GM18868 (cell line): ENCODE data around the gene MORN5.

ENCODE experiments used
- ATAC-seq: cut with Tn5 transposase; IDR thresholded peaks from one replicate; pipeline ENCODE4 v1.9.1; 2021; ENCODE audit warnings: mild to moderate bottlenecking, moderate library complexity; ENCODE audit not compliant: unreplicated experiment

The MORN5 gene

DNA sequence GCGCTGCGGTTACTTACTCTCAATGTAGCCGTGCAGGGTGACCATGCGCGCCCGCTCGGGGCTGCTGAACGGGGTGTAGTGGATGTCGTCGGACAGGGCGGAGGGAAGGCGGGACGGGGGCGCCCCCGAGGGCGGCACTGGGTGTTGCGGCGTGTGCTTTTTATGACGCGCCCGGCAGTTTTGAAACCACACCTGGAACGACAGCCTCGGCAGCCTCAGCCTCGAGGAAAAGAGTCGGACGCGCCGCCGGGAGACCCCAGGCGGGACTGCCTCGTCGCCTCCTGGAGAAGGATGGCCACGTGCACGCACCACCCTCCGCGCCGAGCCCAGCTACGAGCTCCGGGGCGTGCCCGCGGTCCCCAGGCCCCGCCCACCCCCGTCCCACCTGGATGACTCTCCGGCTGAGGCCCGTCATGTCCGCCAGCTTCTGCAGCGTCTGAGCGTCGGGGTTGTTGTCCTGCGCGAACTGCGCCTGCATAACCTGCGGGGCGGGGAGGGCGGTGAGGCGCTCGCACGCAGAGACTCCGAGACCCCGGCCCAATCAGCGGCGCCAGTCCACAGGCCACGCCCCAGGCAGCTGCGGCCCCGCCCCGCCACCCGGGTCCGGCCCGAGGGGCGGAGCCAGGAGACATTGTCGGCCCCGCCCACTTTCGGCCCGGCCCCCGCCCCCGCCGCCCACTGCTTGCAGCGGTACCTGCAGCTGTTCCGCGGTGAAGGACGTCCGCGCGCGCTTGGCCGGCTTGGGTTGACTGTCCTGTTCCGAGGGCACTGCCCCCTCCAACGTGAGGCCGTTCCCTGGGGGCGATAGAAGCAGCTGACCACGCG lies 54.1 kb downstream of the MORN5 start:
- peak; percentile 61 for ATAC-seq

DNA sequence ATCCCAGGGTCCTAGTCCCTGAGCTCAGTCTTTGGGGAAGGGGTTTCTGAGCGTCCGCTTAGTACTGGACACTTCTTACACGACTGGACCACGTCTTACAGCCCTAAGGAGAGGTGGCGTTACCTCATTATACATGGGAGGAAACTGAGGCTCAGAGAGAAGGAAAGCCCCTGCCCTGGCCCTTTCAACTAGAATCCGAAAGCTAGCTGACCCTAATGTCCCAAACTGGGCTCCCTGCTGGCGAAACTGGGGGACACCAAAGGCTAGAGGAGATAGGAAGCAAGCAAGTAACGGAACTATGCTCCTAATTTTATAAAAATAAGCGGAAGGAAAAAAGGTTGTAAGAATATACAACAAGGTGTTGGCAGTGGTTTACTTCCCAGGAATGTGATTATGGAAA lies 54.8 kb downstream of the MORN5 start:
- no peak for ATAC-seq

DNA sequence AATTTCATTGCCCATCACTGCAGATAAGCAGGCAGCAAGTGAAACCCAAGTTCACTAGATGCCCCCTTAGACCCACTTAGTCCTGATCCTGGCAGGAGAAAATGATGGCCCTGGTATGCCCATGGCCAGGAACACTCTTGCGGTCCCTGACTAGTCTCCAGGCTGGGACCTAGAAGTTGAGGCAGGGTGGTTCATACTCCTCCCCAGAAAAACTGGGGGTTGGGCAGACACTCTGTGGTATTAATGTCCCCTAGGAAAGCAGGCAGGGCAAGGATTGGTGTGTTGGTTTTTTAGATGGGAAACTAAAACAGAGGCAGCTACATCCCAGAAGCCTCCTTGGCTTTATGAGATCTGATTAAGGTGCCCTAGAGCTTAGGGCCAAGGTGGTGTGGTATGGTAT lies 56.0 kb downstream of the MORN5 start:
- ATAC-seq: no peak

- ATAC-seq: no peak
Observed at GRCh38 chr9:122216138-122216797, 56.6 kb downstream of the MORN5 start.

- ATAC-seq: no peak
Observed at GRCh38 chr9:122216798-122217418, 57.2 kb downstream of the MORN5 start.

- no peak for ATAC-seq
Observed at GRCh38 chr9:122217640-122218039, 57.9 kb downstream of the MORN5 start.

DNA sequence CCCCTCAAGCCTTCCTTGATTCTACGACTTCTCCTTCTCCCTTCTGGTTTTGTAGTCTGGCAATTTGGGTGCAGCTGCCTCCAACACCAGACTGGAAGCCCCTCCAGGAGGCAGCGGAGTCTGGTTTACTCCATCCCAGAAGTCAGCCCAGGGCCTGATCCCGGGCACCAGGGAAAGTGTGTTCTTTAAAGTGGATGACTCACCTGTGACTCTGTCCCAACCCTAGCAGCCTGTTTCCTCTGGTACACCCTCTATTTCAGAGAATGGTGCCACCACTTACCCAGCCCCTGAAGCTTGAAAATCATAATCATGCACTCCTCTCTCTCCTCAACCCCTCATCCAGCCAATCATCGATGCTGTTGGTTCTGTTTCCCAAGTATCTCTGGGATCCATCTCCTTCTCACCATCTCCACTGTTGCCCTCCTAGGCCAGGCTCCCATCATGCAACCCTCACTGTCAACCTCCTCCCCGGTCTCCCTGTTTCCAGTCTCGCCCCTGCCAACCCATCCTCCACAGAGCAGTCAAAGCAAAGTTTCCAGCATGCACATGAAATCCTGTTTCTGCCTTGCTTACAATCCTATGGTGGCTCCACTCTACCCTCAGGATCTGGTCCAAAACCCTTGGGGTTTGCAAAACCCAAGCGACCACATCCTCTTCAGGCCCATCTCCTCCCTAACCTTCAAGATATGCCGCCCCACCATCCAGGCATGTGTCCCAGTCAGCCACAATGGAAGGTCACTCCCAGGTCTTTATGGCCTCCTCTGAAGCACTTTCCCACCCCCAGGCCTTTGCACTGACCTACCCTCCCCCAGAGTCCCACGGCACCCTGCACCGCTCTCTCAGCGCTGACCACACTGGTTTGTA lies 58.6 kb downstream of the MORN5 start:
- ATAC-seq: no peak

DNA sequence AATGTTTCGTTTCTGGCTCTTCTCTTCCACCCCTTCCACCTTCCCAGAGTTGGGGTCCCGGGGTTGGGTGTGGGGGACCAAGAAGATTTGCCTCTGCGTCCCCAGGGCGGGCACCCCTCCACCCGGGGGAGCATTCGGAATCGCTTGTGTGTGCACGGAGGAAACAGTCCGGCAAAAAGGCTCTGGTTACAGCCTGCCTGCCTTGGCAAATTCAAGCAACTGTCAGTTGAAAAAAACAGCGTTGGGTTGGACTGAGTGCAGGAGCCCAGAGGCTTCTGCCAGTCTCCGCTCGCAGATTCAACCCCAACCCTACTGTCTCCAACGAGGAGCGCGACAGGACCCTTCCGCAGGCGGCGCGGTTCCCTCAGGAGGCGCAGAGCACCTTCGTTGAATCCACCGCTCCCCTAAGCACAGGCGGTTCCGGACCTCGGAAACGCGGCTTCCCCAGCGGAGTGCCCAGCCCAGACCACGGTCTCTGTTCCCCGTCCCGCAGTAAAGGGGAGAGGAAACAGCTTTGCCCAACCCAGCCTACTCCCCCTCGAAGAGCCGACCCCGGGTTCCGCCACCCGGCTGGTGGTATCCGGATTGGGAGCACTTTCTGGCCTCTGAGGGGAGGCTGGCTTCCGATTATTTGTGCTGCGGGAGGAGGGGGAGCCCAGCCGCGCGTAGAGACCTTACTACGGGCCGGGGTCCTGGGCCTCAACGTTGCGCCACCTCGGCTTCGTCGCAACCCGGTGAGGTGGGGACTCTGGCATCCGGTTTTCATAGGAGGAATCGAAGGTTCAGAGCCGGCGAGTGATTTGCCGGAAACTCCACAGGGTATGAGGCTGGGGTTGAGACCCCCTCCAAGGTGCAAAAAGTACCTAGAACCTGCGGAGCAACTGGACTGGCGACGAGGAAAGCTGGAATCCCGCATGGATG lies 59.5 kb downstream of the MORN5 start:
- ATAC-seq: no peak

DNA sequence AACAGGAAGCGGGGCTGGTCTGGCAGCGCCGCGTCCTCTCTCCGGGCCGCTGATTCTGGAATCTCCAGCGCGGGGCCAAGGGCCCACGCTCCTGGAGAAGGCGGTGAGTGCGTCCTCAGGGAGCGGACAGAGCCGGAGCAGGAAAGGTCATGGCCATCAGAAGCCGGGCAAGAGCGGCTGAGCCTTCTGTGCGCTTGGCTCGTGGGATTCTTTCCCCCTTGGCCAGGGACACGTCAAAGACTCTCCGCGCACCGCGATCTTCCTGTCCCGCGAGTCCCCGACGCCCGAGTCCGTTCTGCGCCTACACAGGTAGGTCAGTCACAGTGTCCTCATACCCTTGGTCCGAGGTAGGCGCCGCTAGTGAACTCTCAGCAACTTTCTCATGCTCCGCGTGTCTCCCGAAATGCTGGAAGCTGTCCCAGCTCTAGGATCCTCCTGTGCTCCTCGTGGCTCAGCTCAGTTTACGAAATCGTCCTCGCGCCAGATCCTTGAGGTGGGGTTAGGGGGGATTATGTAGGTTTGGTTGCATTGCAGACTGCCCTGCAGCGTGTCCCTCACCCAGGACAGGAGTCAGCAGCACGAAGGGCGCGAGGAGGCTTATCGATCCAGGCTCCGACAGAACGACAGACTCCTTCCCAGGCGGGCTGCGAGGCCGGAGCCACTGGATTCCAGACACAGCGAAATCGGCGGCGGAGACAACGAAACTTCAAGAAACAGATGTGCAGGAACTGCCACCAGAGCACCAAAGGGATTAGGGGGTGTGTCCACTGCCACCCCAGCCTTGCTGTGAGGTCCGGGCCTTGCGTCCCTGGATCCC lies 60.4 kb downstream of the MORN5 start:
- no peak for ATAC-seq

- ATAC-seq: no peak
Observed at GRCh38 chr9:122220673-122221182, 61.0 kb downstream of the MORN5 start.

GRCh38 chr9:122221183-122221811 lies 61.6 kb downstream of the MORN5 start:
- ATAC-seq: no peak

- no peak for ATAC-seq
Observed at GRCh38 chr9:122222791-122223190, 63.1 kb downstream of the MORN5 start.

- ATAC-seq: no peak
Observed at GRCh38 chr9:122223435-122223834, 63.7 kb downstream of the MORN5 start.

DNA sequence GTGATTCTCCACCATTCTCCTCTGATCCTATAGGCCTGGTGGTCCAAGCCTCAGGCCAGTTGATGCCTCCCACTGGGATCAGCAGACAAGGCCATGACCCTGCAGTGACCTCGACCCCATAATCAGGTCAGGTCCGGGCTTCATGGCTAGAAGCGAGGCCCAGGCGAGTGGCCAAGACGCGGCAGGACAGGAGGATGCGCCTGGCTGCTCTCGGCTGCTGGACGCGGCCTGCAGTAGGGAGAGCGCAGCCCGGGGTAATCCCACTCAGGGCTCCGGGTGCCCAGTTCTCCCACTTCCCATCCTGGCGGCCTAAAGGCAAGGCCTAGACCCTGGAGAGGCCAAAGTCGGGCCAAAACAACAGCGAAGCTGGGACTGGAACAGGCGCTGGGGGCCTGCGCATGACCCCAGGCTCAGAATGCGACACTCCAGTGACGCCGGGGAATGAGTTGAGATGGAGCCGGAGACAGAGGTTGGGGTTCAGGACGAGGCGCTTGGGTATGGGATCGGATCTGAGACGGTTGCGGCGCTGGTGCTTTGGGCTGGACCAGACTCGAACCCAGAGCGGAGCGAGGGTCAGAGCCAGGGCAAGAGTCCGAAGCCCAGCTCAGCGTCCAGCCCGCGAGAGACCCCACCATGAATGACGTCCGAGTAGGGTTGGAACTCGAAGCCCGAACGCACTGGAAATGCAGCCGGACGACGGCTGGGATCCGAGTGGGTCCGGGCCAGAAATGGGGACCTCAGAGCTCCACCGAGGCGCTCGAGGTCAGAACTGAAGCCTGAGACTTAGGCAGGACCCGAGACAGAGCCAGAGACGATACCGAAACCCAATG lies 65.8 kb downstream of the MORN5 start:
- no peak for ATAC-seq

- no peak for ATAC-seq
Observed at GRCh38 chr9:122226142-122226757, 66.5 kb downstream of the MORN5 start.

DNA sequence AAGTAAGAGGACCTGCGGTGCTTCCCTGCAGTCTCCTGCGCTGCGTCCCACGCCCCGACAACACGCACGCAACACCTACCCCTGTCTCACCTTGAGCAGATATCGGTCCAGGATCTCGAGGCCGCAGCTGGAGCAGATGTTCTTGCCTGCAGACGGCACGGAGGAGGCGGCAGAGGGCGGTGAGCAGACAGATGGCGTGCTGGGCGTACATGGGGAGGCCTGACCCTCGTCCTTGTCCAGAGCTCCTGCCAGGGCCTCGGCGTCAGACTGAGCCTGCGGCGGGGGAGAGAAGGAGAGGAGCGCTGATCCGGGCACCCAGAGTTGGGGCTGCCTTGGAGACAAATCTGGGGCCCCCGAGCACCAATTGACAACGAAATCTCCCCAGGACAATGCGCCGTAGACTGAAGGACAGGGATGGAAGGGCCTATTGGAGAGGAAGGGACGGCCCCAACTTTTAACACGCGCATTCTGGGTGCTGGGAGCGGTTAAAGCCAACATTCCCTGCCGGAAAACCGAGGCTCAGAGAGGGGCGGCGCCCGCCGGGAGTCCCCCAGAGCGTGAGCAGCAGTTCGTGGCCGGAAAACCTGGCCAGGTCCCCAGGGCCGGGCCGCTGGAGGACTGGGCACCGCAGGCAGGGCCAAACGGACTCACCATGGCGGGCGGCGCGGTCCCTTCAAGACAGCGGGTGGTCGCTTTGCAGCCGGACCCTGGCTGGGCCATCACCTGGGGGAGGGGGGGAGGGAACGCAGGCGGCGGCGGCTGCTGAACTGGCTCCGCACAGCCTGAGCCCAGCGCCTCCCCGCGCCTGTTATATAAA lies 67.3 kb downstream of the MORN5 start:
- ATAC-seq: no peak
